Gastroesophageal sphincter (tissue), 3 donors: ENCODE results near the gene CHD6.

Experiments
- POLR2A ChIP-seq, 2 donors: fragments of 450-650 bp; IDR thresholded peaks; one replicate each; pipeline ENCODE4 v1.6.1; 2017; ENCODE audit warnings: antibody characterized with exemption in 2 of 2, mild to moderate bottlenecking in 2 of 2, moderate library complexity in 1 of 2
- POLR2AphosphoS5 ChIP-seq: sonication (generic); formaldehyde crosslinking; IDR thresholded peaks from one replicate; pipeline ENCODE4 v1.6.1; 2017; ENCODE audit warnings: antibody characterized with exemption
- TF ChIP-seq, protein P1 (sequence below), 4 experiments: fragments of 200-600 bp in 2 of 4; fragments of 450-650 bp in 2 of 4; sonication (generic) in 1 of 4; IDR thresholded peaks; one replicate each; pipeline ENCODE4 v1.5.1; 2017 to 2019; ENCODE audit warnings: antibody characterized with exemption in 4 of 4, mild to moderate bottlenecking in 2 of 4, moderate library complexity in 2 of 4

DNA sequence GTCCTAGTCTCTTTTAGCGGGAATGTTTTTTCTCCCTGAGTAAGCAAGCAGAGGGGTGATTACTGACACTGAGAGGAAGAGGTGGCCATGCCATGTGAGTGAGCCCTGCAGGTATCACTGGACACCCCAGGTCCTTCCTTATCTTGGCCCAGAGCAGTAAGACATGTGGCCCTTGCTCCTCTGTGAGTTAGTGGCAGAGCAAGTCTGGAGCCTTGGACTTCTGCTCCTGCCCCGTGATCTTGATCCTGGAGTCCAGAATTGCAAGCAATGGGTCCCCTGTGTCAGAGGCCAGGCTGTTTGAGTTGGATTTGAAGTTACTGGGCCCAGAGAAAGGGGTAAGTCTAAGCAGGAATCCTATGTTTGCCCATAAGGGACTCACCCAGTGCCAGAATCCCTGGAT lies 159.4 kb downstream of the CHD6 start:
- TF ChIP-seq POLR2AphosphoS5, result no peak
- TF ChIP-seq, protein P1, sequence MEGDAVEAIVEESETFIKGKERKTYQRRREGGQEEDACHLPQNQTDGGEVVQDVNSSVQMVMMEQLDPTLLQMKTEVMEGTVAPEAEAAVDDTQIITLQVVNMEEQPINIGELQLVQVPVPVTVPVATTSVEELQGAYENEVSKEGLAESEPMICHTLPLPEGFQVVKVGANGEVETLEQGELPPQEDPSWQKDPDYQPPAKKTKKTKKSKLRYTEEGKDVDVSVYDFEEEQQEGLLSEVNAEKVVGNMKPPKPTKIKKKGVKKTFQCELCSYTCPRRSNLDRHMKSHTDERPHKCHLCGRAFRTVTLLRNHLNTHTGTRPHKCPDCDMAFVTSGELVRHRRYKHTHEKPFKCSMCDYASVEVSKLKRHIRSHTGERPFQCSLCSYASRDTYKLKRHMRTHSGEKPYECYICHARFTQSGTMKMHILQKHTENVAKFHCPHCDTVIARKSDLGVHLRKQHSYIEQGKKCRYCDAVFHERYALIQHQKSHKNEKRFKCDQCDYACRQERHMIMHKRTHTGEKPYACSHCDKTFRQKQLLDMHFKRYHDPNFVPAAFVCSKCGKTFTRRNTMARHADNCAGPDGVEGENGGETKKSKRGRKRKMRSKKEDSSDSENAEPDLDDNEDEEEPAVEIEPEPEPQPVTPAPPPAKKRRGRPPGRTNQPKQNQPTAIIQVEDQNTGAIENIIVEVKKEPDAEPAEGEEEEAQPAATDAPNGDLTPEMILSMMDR (IDR thresholded peaks at IDR 0.05), result no peak
- TF ChIP-seq POLR2A (IDR thresholded peaks at IDR 0.05), result no peak
